ENCODE results near the gene FBLN2.

Gene FBLN2

DNA sequence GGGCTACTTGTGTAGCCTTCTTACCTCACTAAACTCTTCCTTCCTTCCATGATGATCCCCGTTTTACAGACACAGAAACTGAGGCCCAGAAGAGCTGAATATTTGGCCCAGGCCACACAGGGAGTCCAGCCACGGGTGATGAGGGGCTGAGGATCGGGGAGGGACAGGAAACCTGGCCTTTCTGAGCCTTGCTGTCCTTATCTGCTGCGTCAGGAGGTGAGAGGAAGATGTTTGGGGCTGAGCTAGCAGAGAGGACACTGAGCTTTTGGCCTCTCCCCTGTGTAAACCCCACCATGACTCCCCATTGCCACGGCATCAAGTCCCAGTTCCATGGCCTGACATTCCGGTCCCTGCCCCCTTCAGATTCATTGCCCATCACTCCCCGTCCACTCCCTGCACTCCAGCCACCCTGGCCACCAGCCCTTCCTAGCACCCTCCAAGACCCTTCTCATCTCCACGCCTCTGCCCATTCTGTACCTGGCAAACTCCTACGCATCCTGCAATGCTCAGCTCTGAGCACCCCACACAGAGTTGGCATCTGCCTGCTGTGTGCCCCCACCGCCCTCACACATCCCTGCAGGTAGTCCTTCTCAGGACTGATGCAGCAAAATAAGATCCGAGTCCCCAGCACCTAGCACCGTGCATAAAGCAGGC lies 103.0 kb downstream of the FBLN2 start:
- Histone ChIP-seq H2AK5ac (ENCODE audit: low read length, severe bottlenecking) (no peak overlapping the region), H2BK120ac (ENCODE audit: low read depth, low read length) (no peak overlapping the region), H2AFZ (ENCODE audit: low read depth, low read length) (no peak overlapping the region), H3K9me3 (ENCODE audit: control insufficient read depth, low read length) (no peaks in the 10 kb centered on the region), H3K27me3 (ENCODE audit: control insufficient read depth in 1 of 2, insufficient read depth in 1 of 2, low read length in 2 of 2) (peaks cover 21 to 61% of the 10 kb centered on the region in 2 experiments), H3K4me2 (ENCODE audit: low read length, poor library complexity, severe bottlenecking) (no peak overlapping the region), H3K36me3 (ENCODE audit: control insufficient read depth in 1 of 2, insufficient read depth in 2 of 2, low read depth in 1 of 2, low read length in 2 of 2) (no peaks in the 10 kb centered on the region), H3K4me3 (ENCODE audit: insufficient read depth in 1 of 2, low read depth in 1 of 2, low read length in 2 of 2) (no peak overlapping the region), H4K91ac (ENCODE audit: low read length) (no peak overlapping the region), H3K23ac (ENCODE audit: low read length in 2 of 2) (no peak overlapping the region), H4K8ac (ENCODE audit: low read length) (no peak overlapping the region), H3K4ac (ENCODE audit: low read depth in 1 of 2, low read length in 2 of 2) (no peak overlapping the region), H2BK5ac (ENCODE audit: low read depth, low read length, poor library complexity, severe bottlenecking) (no peak overlapping the region), H3K14ac (ENCODE audit: low read length in 2 of 2) (no peak overlapping the region), H3K79me1 (replicated peaks; ENCODE audit: low read length, poor library complexity, severe bottlenecking) (no peaks in the 10 kb centered on the region), H2BK12ac (ENCODE audit: low read length in 2 of 2) (no peak overlapping the region), H3K4me1 (ENCODE audit: control insufficient read depth, insufficient read depth, low read depth, low read length) (peaks cover 15% of the 10 kb centered on the region), H3K18ac (ENCODE audit: low read depth in 1 of 2, low read length in 2 of 2) (no peak overlapping the region), H2BK15ac (ENCODE audit: low read depth, poor library complexity, severe bottlenecking) (no peak overlapping the region), H3K27ac (ENCODE audit: low read length, poor library complexity, severe bottlenecking) (no peak overlapping the region), H3K9ac (ENCODE audit: low read length) (no peak overlapping the region)
- no peak for DNase-seq
- WGBS, result 78% methylated on average over 12 of the region's 12 CpGs

- H3K18ac ChIP-seq (ENCODE audit: low read depth in 1 of 2, low read length in 2 of 2), result no peak overlapping the region
- H3K27me3 ChIP-seq (ENCODE audit: control insufficient read depth in 1 of 2, insufficient read depth in 1 of 2, low read length in 2 of 2), result peaks cover 29 to 61% of the 10 kb centered on the region in 2 experiments
- no peak for DNase-seq
- no peak overlapping the region for H3K4ac ChIP-seq (ENCODE audit: low read depth in 1 of 2, low read length in 2 of 2)
- no peak overlapping the region for H3K4me2 ChIP-seq (ENCODE audit: low read length, poor library complexity, severe bottlenecking)
- no peak overlapping the region for H4K8ac ChIP-seq (ENCODE audit: low read length)
- H3K9me3 ChIP-seq (ENCODE audit: control insufficient read depth, low read length), result no peaks in the 10 kb centered on the region
- no peak overlapping the region for H2AFZ ChIP-seq (ENCODE audit: low read depth, low read length)
- H2BK15ac ChIP-seq (ENCODE audit: low read depth, poor library complexity, severe bottlenecking), result no peak overlapping the region
- no peaks in the 10 kb centered on the region for H3K36me3 ChIP-seq (ENCODE audit: control insufficient read depth in 1 of 2, insufficient read depth in 2 of 2, low read depth in 1 of 2, low read length in 2 of 2)
- no peak overlapping the region for H2AK5ac ChIP-seq (ENCODE audit: low read length, severe bottlenecking)
- no peak overlapping the region for H3K4me3 ChIP-seq (ENCODE audit: insufficient read depth in 1 of 2, low read depth in 1 of 2, low read length in 2 of 2)
- H3K79me1 ChIP-seq (replicated peaks; ENCODE audit: low read length, poor library complexity, severe bottlenecking), result no peaks in the 10 kb centered on the region
- no peak overlapping the region for H2BK12ac ChIP-seq (ENCODE audit: low read length in 2 of 2)
- no peak overlapping the region for H3K14ac ChIP-seq (ENCODE audit: low read length in 2 of 2)
- H3K4me1 ChIP-seq (ENCODE audit: control insufficient read depth, insufficient read depth, low read depth, low read length), result peaks cover 18% of the 10 kb centered on the region
- H4K91ac ChIP-seq (ENCODE audit: low read length), result no peak overlapping the region
- H3K27ac ChIP-seq (ENCODE audit: low read length, poor library complexity, severe bottlenecking), result no peak overlapping the region
- no peak overlapping the region for H2BK120ac ChIP-seq (ENCODE audit: low read depth, low read length)
- H3K23ac ChIP-seq (ENCODE audit: low read length in 2 of 2), result no peak overlapping the region
- WGBS, result 50% methylated on average over 4 of the region's 4 CpGs
- no peak overlapping the region for H2BK5ac ChIP-seq (ENCODE audit: low read depth, low read length, poor library complexity, severe bottlenecking)
- no peak overlapping the region for H3K9ac ChIP-seq (ENCODE audit: low read length)
Measured at GRCh38 chr3:13652728-13653127, 103.8 kb downstream of the FBLN2 start.

GRCh38 chr3:13653631-13654279 lies 104.8 kb downstream of the FBLN2 start:
- H3K18ac ChIP-seq (ENCODE audit: low read depth in 1 of 2, low read length in 2 of 2), result no peak overlapping the region
- H2BK120ac ChIP-seq (ENCODE audit: low read depth, low read length), result no peak overlapping the region
- no peak overlapping the region for H2BK5ac ChIP-seq (ENCODE audit: low read depth, low read length, poor library complexity, severe bottlenecking)
- no peak overlapping the region for H3K9ac ChIP-seq (ENCODE audit: low read length)
- H3K23ac ChIP-seq (ENCODE audit: low read length in 2 of 2), result no peak overlapping the region
- no peak overlapping the region for H2BK12ac ChIP-seq (ENCODE audit: low read length in 2 of 2)
- H3K36me3 ChIP-seq (ENCODE audit: control insufficient read depth in 1 of 2, insufficient read depth in 2 of 2, low read depth in 1 of 2, low read length in 2 of 2), result no peaks in the 10 kb centered on the region
- no peak overlapping the region for H2AK5ac ChIP-seq (ENCODE audit: low read length, severe bottlenecking)
- no peak overlapping the region for H3K14ac ChIP-seq (ENCODE audit: low read length in 2 of 2)
- peaks cover 12% of the 10 kb centered on the region for H3K4me1 ChIP-seq (ENCODE audit: control insufficient read depth, insufficient read depth, low read depth, low read length)
- H3K27ac ChIP-seq (ENCODE audit: low read length, poor library complexity, severe bottlenecking), result no peak overlapping the region
- DNase-seq, result no peak
- H2AFZ ChIP-seq (ENCODE audit: low read depth, low read length), result no peak overlapping the region
- H4K91ac ChIP-seq (ENCODE audit: low read length), result no peak overlapping the region
- no peaks in the 10 kb centered on the region for H3K79me1 ChIP-seq (replicated peaks; ENCODE audit: low read length, poor library complexity, severe bottlenecking)
- H3K4ac ChIP-seq (ENCODE audit: low read depth in 1 of 2, low read length in 2 of 2), result no peak overlapping the region
- H3K4me3 ChIP-seq (ENCODE audit: insufficient read depth in 1 of 2, low read depth in 1 of 2, low read length in 2 of 2), result no peak overlapping the region
- no peak overlapping the region for H3K4me2 ChIP-seq (ENCODE audit: low read length, poor library complexity, severe bottlenecking)
- no peaks in the 10 kb centered on the region for H3K9me3 ChIP-seq (ENCODE audit: control insufficient read depth, low read length)
- H3K27me3 ChIP-seq (ENCODE audit: control insufficient read depth in 1 of 2, insufficient read depth in 1 of 2, low read length in 2 of 2), result peaks cover 38 to 65% of the 10 kb centered on the region in 2 experiments
- 83% methylated on average over 20 of the region's 20 CpGs for WGBS
- no peak overlapping the region for H4K8ac ChIP-seq (ENCODE audit: low read length)
- H2BK15ac ChIP-seq (ENCODE audit: low read depth, poor library complexity, severe bottlenecking), result no peak overlapping the region

DNA sequence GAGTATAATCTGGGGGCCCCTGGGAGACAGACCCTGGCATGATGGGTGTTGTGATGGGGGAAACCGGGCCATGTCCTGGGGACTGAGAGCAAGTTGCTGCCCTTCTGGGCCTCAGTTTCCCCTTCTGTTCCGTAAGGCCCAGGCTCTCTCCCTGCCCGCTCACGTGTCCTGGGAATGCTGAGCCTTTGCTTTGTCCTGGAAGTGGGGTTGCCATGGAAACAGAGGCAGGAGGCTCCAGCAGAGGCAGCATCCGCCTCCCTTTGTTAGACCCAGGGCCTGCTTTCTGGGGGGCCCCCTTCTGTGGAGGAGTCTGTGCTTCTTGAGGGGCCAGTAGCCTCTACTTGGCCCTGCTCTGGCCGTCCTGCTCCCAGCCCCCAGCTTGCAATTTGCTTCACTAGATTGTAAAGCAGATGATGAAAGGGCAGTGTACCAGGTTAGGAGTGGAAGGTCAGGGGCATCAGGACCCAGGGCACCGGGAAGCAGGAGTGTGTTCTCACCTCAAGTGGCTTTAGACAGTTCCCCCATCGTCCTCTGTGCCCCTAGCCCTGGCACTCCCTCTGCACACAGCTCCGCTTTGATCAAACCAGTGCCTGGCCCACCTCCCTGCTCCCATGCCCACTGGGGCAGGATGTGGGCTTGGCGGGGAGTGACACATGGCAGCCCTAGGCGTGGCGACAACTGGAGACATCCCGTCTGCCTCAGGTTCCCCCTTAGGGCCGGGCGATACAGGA lies 105.6 kb downstream of the FBLN2 start:
- no peak overlapping the region for H2BK5ac ChIP-seq (ENCODE audit: low read depth, low read length, poor library complexity, severe bottlenecking)
- H3K4me2 ChIP-seq (ENCODE audit: low read length, poor library complexity, severe bottlenecking), result no peak overlapping the region
- H2AFZ ChIP-seq (ENCODE audit: low read depth, low read length), result no peak overlapping the region
- H3K18ac ChIP-seq (ENCODE audit: low read depth in 1 of 2, low read length in 2 of 2), result no peak overlapping the region
- peak overlapping the region; percentile 56 for H4K8ac ChIP-seq (ENCODE audit: low read length)
- H3K36me3 ChIP-seq (ENCODE audit: control insufficient read depth in 1 of 2, insufficient read depth in 2 of 2, low read depth in 1 of 2, low read length in 2 of 2), result no peaks in the 10 kb centered on the region
- WGBS, result 79% methylated on average over 15 of the region's 15 CpGs
- H3K4me1 ChIP-seq (ENCODE audit: control insufficient read depth, insufficient read depth, low read depth, low read length), result peaks cover 12% of the 10 kb centered on the region
- no peak for DNase-seq
- no peak overlapping the region for H2BK15ac ChIP-seq (ENCODE audit: low read depth, poor library complexity, severe bottlenecking)
- H3K9ac ChIP-seq (ENCODE audit: low read length), result peak overlapping the region; percentile 61
- H3K4me3 ChIP-seq (ENCODE audit: insufficient read depth in 1 of 2, low read depth in 1 of 2, low read length in 2 of 2), result no peak overlapping the region
- no peak overlapping the region for H4K91ac ChIP-seq (ENCODE audit: low read length)
- H2BK12ac ChIP-seq (ENCODE audit: low read length in 2 of 2), result no peak overlapping the region
- no peak overlapping the region for H3K4ac ChIP-seq (ENCODE audit: low read depth in 1 of 2, low read length in 2 of 2)
- H3K27ac ChIP-seq (ENCODE audit: low read length, poor library complexity, severe bottlenecking), result no peak overlapping the region
- H3K14ac ChIP-seq (ENCODE audit: low read length in 2 of 2), result no peak overlapping the region
- no peak overlapping the region for H2BK120ac ChIP-seq (ENCODE audit: low read depth, low read length)
- H3K27me3 ChIP-seq (ENCODE audit: control insufficient read depth in 1 of 2, insufficient read depth in 1 of 2, low read length in 2 of 2), result peaks cover 45 to 68% of the 10 kb centered on the region in 2 experiments
- H3K23ac ChIP-seq (ENCODE audit: low read length in 2 of 2), result no peak overlapping the region
- no peaks in the 10 kb centered on the region for H3K79me1 ChIP-seq (replicated peaks; ENCODE audit: low read length, poor library complexity, severe bottlenecking)
- no peaks in the 10 kb centered on the region for H3K9me3 ChIP-seq (ENCODE audit: control insufficient read depth, low read length)
- no peak overlapping the region for H2AK5ac ChIP-seq (ENCODE audit: low read length, severe bottlenecking)

Measured in mesenchymal stem cell (in vitro differentiated cells and primary cell).